ENCODE data around the gene FEM1C.

FEM1C gene

DNA sequence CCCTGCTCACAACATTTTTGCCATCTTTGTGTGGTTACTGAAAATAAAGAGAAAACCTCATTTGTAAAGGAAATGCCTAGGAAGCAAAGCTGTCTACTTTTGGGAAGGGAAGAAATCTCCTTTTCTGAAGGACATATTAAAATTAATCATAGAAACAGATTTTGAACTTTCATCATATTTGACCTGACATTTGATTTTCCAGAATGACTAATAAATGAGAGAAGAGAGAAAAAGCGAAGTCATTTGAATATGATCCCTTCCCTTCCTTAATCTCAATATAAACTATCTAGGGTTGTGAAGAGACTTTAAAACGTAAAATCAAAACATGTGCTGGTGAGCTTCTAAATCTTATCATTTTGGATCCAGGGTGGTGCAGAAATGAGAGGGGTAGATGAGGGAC, 66.3 kb downstream of the FEM1C start (continued):
- TF ChIP-seq, protein P1, sequence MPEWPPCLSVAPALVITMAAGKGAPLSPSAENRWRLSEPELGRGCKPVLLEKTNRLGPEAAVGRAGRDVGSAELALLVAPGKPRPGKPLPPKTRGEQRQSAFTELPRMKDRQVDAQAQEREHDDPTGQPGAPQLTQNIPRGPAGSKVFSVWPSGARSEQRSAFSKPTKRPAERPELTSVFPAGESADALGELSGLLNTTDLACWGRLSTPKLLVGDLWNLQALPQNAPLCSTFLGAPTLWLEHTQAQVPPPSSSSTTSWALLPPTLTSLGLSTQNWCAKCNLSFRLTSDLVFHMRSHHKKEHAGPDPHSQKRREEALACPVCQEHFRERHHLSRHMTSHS (tag by site-specific recombination; IDR thresholded peaks at IDR 0.05) = no peak

DNA sequence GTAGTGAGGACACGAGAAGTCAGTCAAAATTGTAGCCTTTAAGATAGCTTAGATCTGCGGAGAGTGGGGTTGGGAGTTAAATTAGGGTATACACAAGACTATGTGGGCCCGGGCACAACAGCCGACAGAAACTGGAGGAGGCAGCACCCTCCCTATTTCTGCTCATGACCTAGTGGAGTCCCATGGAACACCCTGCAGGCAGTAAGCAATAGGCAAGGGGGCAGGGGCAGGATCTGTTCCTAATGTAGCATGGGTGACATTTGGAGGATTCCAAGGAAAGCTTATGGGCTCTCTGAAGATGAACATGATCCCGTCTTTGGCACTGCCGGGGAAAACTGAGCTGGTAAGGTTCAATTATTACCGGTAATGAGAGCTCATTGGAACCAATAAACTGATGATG, 67.0 kb downstream of the FEM1C start:
- Histone ChIP-seq H3K27ac (ENCODE audit: extremely low read depth, low read depth, low read length) (no peak overlapping the region), H3K4me1 (ENCODE audit: control insufficient read depth, insufficient read depth, low read length) (no peaks in the 10 kb centered on the region), H3K9me3 (ENCODE audit: control insufficient read depth, insufficient read depth, low read depth, low read length) (no peaks in the 10 kb centered on the region), H3K36me3 (ENCODE audit: control insufficient read depth in 2 of 2, insufficient read depth in 1 of 2, low read length in 2 of 2) (no peaks in the 10 kb centered on the region), H3K4me3 (ENCODE audit: low read depth, low read length) (no peak overlapping the region)
- POLR2A ChIA-PET = no interaction called here
- TF ChIP-seq EGR2 (tag by site-specific recombination; IDR thresholded peaks at IDR 0.05; ENCODE audit: low read depth) (no peak), ZNF416 (tag by site-specific recombination; IDR thresholded peaks at IDR 0.05) (no peak), REPIN1 (tag by site-specific recombination; IDR thresholded peaks at IDR 0.05; ENCODE audit: low read depth) (no peak), ZNF785 (tag by site-specific recombination; IDR thresholded peaks at IDR 0.05) (no peak), ZNF221 (tag by site-specific recombination; IDR thresholded peaks at IDR 0.05; ENCODE audit: borderline replicate concordance) (no peak), ZNF610 (tag by site-specific recombination; IDR thresholded peaks at IDR 0.05; ENCODE audit: borderline replicate concordance) (no peak), SCRT2 (tag by site-specific recombination; IDR thresholded peaks at IDR 0.05) (no peak), GFI1B (tag by site-specific recombination; IDR thresholded peaks at IDR 0.05) (no peak), KLF1 (tag by site-specific recombination; IDR thresholded peaks at IDR 0.05) (no peak), KLF10 (tag by site-specific recombination; IDR thresholded peaks at IDR 0.05) (no peak), ZNF658 (tag by site-specific recombination; IDR thresholded peaks at IDR 0.05) (no peak), ZNF23 (tag by site-specific recombination; IDR thresholded peaks at IDR 0.05; ENCODE audit: borderline replicate concordance) (no peak)
- TF ChIP-seq, protein P2, sequence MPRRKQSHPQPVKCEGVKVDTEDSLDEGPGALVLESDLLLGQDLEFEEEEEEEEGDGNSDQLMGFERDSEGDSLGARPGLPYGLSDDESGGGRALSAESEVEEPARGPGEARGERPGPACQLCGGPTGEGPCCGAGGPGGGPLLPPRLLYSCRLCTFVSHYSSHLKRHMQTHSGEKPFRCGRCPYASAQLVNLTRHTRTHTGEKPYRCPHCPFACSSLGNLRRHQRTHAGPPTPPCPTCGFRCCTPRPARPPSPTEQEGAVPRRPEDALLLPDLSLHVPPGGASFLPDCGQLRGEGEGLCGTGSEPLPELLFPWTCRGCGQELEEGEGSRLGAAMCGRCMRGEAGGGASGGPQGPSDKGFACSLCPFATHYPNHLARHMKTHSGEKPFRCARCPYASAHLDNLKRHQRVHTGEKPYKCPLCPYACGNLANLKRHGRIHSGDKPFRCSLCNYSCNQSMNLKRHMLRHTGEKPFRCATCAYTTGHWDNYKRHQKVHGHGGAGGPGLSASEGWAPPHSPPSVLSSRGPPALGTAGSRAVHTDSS (tag by site-specific recombination; IDR thresholded peaks at IDR 0.05) = no peak
- TF ChIP-seq, protein P3, sequence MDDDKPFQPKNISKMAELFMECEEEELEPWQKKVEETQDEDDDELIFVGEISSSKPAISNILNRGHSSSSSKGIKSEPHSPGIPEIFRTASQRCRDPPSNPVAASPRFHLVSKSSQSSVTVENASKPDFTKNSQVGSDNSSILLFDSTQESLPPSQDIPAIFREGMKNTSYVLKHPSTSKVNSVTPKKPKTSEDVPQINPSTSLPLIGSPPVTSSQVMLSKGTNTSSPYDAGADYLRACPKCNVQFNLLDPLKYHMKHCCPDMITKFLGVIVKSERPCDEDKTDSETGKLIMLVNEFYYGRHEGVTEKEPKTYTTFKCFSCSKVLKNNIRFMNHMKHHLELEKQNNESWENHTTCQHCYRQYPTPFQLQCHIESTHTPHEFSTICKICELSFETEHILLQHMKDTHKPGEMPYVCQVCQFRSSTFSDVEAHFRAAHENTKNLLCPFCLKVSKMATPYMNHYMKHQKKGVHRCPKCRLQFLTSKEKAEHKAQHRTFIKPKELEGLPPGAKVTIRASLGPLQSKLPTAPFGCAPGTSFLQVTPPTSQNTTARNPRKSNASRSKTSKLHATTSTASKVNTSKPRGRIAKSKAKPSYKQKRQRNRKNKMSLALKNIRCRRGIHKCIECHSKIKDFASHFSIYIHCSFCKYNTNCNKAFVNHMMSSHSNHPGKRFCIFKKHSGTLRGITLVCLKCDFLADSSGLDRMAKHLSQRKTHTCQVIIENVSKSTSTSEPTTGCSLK (tag by site-specific recombination; IDR thresholded peaks at IDR 0.05) = no peak
- TF ChIP-seq, protein P4, sequence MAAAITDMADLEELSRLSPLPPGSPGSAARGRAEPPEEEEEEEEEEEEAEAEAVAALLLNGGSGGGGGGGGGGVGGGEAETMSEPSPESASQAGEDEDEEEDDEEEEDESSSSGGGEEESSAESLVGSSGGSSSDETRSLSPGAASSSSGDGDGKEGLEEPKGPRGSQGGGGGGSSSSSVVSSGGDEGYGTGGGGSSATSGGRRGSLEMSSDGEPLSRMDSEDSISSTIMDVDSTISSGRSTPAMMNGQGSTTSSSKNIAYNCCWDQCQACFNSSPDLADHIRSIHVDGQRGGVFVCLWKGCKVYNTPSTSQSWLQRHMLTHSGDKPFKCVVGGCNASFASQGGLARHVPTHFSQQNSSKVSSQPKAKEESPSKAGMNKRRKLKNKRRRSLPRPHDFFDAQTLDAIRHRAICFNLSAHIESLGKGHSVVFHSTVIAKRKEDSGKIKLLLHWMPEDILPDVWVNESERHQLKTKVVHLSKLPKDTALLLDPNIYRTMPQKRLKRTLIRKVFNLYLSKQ (tag by site-specific recombination; IDR thresholded peaks at IDR 0.05; ENCODE audit: borderline replicate concordance) = no peak
- CTCF ChIA-PET = interaction anchor here (0.5 to 0.9 kb wide), 3 partner anchors 153 to 634 kb away, joined by 3 read pairs; no protein-coding TSS in a partner anchor

DNA sequence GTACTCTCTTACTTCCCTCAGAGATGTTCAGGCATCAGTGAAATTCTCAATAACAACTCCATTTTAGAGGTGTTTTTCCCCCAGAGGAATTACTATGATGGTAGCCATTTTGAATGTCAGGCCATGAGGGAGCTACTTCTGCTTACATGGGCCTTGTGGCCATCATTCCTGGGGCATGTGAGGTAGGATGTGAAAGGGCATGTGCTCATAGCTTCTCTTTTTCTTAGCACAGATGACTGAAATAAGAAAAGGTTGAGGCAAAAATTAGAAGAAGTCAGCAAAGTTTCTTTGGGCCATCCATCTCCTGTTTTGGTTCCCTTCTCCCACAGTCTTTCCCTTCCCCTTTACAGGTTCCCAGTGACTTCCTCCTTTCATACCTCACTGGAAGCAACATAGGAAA, 68.8 kb downstream of the FEM1C start:
- POLR2A ChIA-PET = no interaction called here
- H3K4me3 ChIP-seq (ENCODE audit: low read depth, low read length) = no peak overlapping the region
- TF ChIP-seq ZNF558 (tag by site-specific recombination; IDR thresholded peaks at IDR 0.05) (no peak), ZNF350 (tag by site-specific recombination; IDR thresholded peaks at IDR 0.05) (no peak), ZNF623 (tag by site-specific recombination; IDR thresholded peaks at IDR 0.05) (no peak), ZNF423 (tag by site-specific recombination; IDR thresholded peaks at IDR 0.05) (no peak), ZFP69B (tag by site-specific recombination; IDR thresholded peaks at IDR 0.05) (no peak)
- TF ChIP-seq, protein P5, sequence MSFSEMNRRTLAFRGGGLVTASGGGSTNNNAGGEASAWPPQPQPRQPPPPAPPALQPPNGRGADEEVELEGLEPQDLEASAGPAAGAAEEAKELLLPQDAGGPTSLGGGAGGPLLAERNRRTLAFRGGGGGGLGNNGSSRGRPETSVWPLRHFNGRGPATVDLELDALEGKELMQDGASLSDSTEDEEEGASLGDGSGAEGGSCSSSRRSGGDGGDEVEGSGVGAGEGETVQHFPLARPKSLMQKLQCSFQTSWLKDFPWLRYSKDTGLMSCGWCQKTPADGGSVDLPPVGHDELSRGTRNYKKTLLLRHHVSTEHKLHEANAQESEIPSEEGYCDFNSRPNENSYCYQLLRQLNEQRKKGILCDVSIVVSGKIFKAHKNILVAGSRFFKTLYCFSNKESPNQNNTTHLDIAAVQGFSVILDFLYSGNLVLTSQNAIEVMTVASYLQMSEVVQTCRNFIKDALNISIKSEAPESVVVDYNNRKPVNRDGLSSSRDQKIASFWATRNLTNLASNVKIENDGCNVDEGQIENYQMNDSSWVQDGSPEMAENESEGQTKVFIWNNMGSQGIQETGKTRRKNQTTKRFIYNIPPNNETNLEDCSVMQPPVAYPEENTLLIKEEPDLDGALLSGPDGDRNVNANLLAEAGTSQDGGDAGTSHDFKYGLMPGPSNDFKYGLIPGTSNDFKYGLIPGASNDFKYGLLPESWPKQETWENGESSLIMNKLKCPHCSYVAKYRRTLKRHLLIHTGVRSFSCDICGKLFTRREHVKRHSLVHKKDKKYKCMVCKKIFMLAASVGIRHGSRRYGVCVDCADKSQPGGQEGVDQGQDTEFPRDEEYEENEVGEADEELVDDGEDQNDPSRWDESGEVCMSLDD (tag by site-specific recombination; IDR thresholded peaks at IDR 0.05) = no peak
- TF ChIP-seq, protein P6, sequence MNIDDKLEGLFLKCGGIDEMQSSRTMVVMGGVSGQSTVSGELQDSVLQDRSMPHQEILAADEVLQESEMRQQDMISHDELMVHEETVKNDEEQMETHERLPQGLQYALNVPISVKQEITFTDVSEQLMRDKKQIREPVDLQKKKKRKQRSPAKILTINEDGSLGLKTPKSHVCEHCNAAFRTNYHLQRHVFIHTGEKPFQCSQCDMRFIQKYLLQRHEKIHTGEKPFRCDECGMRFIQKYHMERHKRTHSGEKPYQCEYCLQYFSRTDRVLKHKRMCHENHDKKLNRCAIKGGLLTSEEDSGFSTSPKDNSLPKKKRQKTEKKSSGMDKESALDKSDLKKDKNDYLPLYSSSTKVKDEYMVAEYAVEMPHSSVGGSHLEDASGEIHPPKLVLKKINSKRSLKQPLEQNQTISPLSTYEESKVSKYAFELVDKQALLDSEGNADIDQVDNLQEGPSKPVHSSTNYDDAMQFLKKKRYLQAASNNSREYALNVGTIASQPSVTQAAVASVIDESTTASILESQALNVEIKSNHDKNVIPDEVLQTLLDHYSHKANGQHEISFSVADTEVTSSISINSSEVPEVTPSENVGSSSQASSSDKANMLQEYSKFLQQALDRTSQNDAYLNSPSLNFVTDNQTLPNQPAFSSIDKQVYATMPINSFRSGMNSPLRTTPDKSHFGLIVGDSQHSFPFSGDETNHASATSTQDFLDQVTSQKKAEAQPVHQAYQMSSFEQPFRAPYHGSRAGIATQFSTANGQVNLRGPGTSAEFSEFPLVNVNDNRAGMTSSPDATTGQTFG (tag by site-specific recombination; IDR thresholded peaks at IDR 0.05; ENCODE audit: borderline replicate concordance) = no peak
- CTCF ChIA-PET = interaction anchor here (0.6 to 0.9 kb wide), 2 partner anchors 10 to 157 kb away, joined by 3 to 4 read pairs; no protein-coding TSS in a partner anchor
- no peaks in the 10 kb centered on the region for H3K4me1 ChIP-seq (ENCODE audit: control insufficient read depth, insufficient read depth, low read length)
- no peaks in the 10 kb centered on the region for H3K9me3 ChIP-seq (ENCODE audit: control insufficient read depth, insufficient read depth, low read depth, low read length)
- no peaks in the 10 kb centered on the region for H3K36me3 ChIP-seq (ENCODE audit: control insufficient read depth in 2 of 2, insufficient read depth in 1 of 2, low read length in 2 of 2)
- no peak overlapping the region for H3K27ac ChIP-seq (ENCODE audit: extremely low read depth, low read depth, low read length)
